A549 (cell line): ENCODE measurements around the gene DYDC1.

Source experiments
- BHLHE40 ChIP-seq: IDR thresholded peaks from 2 replicates; pipeline ENCODE4 v1.6.1; 2012; ENCODE audit warnings: low read depth, low read length, inconsistent platforms
- CEBPB ChIP-seq, 2 experiments: fragments of >200 bp in 1 of 2; sonication (Bioruptor Twin) in 1 of 2; formaldehyde crosslinking in 1 of 2; IDR thresholded peaks; 2 replicates each; pipeline ENCODE4 v1.6.1; 2012 to 2016
- CTCF ChIP-seq: fragments of >200 bp; sonication (Bioruptor Twin); formaldehyde crosslinking; IDR thresholded peaks from 3 replicates; pipeline ENCODE4 v1.5.1; 2016
- HMGXB4 ChIP-seq: fragments of 250-450 bp; sonication (Bioruptor Pico); IDR thresholded peaks from 2 replicates; pipeline ENCODE4 v1.5.0; 2021; ENCODE audit warnings: mild to moderate bottlenecking, moderate library complexity, borderline replicate concordance
- JUN ChIP-seq, 2 experiments: fragments of >200 bp; sonication (Bioruptor Twin); formaldehyde crosslinking; IDR thresholded peaks; 2 replicates in 1 of 2; 3 replicates in 1 of 2; pipeline ENCODE4 v1.6.1; 2016 to 2017
- MAX ChIP-seq: IDR thresholded peaks from 2 replicates; pipeline ENCODE4 v1.6.1; 2012
- MAZ ChIP-seq: fragments of 150-350 bp; IDR thresholded peaks from 2 replicates; pipeline ENCODE4 v1.6.1; 2014; ENCODE audit warnings: antibody characterized with exemption, low read depth, low read length, borderline replicate concordance
- NFE2L2 ChIP-seq: fragments of 150-350 bp; conservative IDR thresholded peaks from 2 replicates; pipeline ENCODE4 v1.6.1; 2014; ENCODE audit warnings: low read length
- POLR2A ChIP-seq: IDR thresholded peaks from 2 replicates; pipeline ENCODE4 v1.6.1; 2012; ENCODE audit warnings: mild to moderate bottlenecking, low read length
- RCOR1 ChIP-seq: fragments of 150-350 bp; IDR thresholded peaks from 2 replicates; pipeline ENCODE4 v1.6.1; 2014; ENCODE audit warnings: antibody characterized with exemption, low read length, low read depth
- REST ChIP-seq: fragments of 200-600 bp; sonication (generic); IDR thresholded peaks from 2 replicates; pipeline ENCODE4 v1.6.1; 2016; ENCODE audit warnings: antibody characterized with exemption, mild to moderate bottlenecking, moderate library complexity
- TFCP2L1 ChIP-seq: fragments of 250-450 bp; sonication (Bioruptor Pico); IDR thresholded peaks from 2 replicates; pipeline ENCODE4 v1.5.0; 2021; ENCODE audit warnings: mild to moderate bottlenecking
- TP53 ChIP-seq: fragments of 250-450 bp; sonication (Bioruptor Pico); IDR thresholded peaks from 2 replicates; pipeline ENCODE4 v1.5.0; 2021; ENCODE audit warnings: mild to moderate bottlenecking, moderate library complexity
- USF2 ChIP-seq: fragments of 450-650 bp; IDR thresholded peaks from 2 replicates; pipeline ENCODE4 v1.6.1; 2014; ENCODE audit warnings: antibody characterized with exemption

GRCh38 chr10:80333983-80334382 lies 22.6 kb downstream of the DYDC1 start:
- TF ChIP-seq POLR2A (no peak), REST (no peak), CTCF (no peak), CEBPB (IDR thresholded peaks at IDR 0.05) (no peak), BHLHE40 (no peak), HMGXB4 (CRISPR knock-in tag) (no peak), MAZ (no peak), USF2 (no peak), JUN (IDR thresholded peaks at IDR 0.05) (no peak), TFCP2L1 (no peak), TP53 (CRISPR knock-in tag) (no peak), MAX (no peak), RCOR1 (no peak), NFE2L2 (no peak)
